MM.1S (cell line): ENCODE data around the gene PAX8.

Experiments used
- DNase-seq: peaks from one replicate; pipeline ENCODE4 v3.0.0-alpha.2; 2015
- H2AFZ ChIP-seq: fragments of 300-600 bp; sonication (generic); 2 replicates; pipeline ENCODE4 v1.6.0; 2016; ENCODE audit warnings: antibody characterized with exemption, low read length
- H3F3A ChIP-seq: fragments of 300-600 bp; sonication (generic); 2 replicates; pipeline ENCODE4 v1.6.1; 2016; ENCODE audit warnings: mild to moderate bottlenecking, antibody characterized with exemption, low read length, moderate library complexity, mixed read lengths; ENCODE audit not compliant: insufficient read depth
- H3K27ac ChIP-seq: fragments of 300-600 bp; sonication (generic); 2 replicates; pipeline ENCODE4 v1.5.1; 2016; ENCODE audit warnings: mild to moderate bottlenecking, low read length
- H3K27me3 ChIP-seq: fragments of 300-600 bp; sonication (generic); replicated peaks from 2 replicates; pipeline ENCODE4 v1.6.0; 2016; ENCODE audit warnings: low read length; ENCODE audit not compliant: insufficient read depth
- H3K36me3 ChIP-seq: fragments of 300-600 bp; sonication (generic); replicated peaks from 2 replicates; pipeline ENCODE4 v1.6.1; 2016; ENCODE audit warnings: mild to moderate bottlenecking, low read length, mixed read lengths; ENCODE audit not compliant: insufficient read depth
- H3K4me1 ChIP-seq: fragments of 300-600 bp; sonication (generic); 2 replicates; pipeline ENCODE4 v1.6.1; 2016; ENCODE audit warnings: low read length, mixed read lengths
- H3K4me2 ChIP-seq: fragments of 300-600 bp; sonication (generic); 2 replicates; pipeline ENCODE4 v1.6.0; 2016; ENCODE audit warnings: low read depth, low read length
- H3K4me3 ChIP-seq: fragments of 300-600 bp; sonication (generic); 2 replicates; pipeline ENCODE4 v1.5.1; 2016; ENCODE audit warnings: low read length, mixed read lengths
- H3K79me2 ChIP-seq: fragments of 300-600 bp; sonication (generic); 2 replicates; pipeline ENCODE4 v1.6.1; 2016; ENCODE audit warnings: mixed run types, low read length, mixed read lengths
- H3K9ac ChIP-seq: fragments of 300-600 bp; sonication (generic); 2 replicates; pipeline ENCODE4 v1.6.1; 2016; ENCODE audit warnings: low read length, mixed read lengths
- H3K9me2 ChIP-seq: fragments of 300-600 bp; sonication (generic); replicated peaks from 2 replicates; pipeline ENCODE4 v1.6.1; 2016; ENCODE audit warnings: mild to moderate bottlenecking, low read length, mixed read lengths; ENCODE audit not compliant: insufficient read depth
- H3K9me3 ChIP-seq: fragments of 300-600 bp; sonication (generic); replicated peaks from 2 replicates; pipeline ENCODE4 v1.6.1; 2016; ENCODE audit warnings: mild to moderate bottlenecking, low read length, mixed read lengths; ENCODE audit not compliant: insufficient read depth
- H4K20me1 ChIP-seq: fragments of 300-600 bp; sonication (generic); 2 replicates; pipeline ENCODE4 v1.6.1; 2016; ENCODE audit warnings: mild to moderate bottlenecking, low read length, moderate library complexity, mixed read lengths; ENCODE audit not compliant: insufficient read depth
- EZH2 ChIP-seq: fragments of 300-600 bp; sonication (generic); optimal IDR thresholded peaks from 2 replicates; pipeline ENCODE3; 2017; ENCODE audit warnings: low read depth, mild to moderate bottlenecking, antibody characterized with exemption, low read length, mixed read lengths
- EZH2phosphoT487 ChIP-seq: fragments of 300-600 bp; sonication (generic); IDR thresholded peaks from 2 replicates; pipeline ENCODE4 v1.6.1; 2018; ENCODE audit warnings: antibody characterized with exemption, low read length
- TF ChIP-seq, protein P1 (sequence below): fragments of 300-600 bp; sonication (generic); IDR thresholded peaks from 2 replicates; pipeline ENCODE4 v1.5.1; 2016; ENCODE audit warnings: antibody characterized with exemption, low read length, mixed read lengths

The PAX8 gene

DNA sequence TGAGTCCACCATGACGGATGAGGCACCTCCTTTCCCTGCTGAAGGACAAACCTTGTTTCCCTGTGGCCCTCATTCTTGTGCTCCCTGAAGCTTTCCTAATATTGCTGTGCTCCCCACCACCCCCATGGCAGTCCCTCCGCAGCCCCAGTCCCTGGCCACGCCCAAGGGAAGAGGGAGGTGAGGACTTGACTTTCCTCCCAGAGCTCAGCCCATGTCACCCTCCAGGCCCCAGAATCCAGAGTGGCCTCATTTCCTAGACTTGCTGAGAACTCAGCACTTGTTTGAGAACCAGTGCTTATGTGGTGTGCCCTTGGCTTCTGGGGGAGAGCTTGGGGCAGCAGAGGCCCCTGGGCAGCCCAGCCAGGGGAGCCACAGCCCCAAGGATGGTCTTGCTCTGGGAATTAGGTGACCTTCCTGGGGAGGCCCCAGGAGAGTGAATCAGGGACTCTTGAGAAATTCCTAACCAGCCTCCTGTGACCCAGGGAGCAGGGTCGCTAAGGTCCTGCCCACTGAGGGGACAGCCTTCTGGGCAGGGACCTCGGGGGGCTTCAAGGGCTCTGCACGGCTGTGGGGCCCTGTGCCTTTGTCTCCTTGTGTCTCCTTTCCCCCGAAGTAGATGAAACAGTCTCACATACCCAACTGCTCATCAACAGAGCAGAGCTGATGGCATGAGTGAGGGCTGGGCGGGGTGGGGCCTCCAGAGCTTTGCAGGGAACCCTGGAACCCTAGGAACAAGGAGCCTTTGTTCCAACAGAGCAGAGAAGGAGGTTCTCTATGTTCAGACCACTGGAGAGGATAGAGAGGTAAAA lies 77.0 kb downstream of the PAX8 start:
- H3F3A ChIP-seq = 0 out of 2 replicates have a peak, but pooled peaks cover 2% of the 10 kb centered on the region
- no peaks in the 10 kb centered on the region for H3K9me2 ChIP-seq
- no peaks in the 10 kb centered on the region for H3K79me2 ChIP-seq
- no peak overlapping the region for H3K9ac ChIP-seq
- no peak overlapping the region for H3K27ac ChIP-seq
- no peak for DNase-seq
- TF ChIP-seq EZH2 (no peak), EZH2phosphoT487 (no peak)
- TF ChIP-seq, protein P1, sequence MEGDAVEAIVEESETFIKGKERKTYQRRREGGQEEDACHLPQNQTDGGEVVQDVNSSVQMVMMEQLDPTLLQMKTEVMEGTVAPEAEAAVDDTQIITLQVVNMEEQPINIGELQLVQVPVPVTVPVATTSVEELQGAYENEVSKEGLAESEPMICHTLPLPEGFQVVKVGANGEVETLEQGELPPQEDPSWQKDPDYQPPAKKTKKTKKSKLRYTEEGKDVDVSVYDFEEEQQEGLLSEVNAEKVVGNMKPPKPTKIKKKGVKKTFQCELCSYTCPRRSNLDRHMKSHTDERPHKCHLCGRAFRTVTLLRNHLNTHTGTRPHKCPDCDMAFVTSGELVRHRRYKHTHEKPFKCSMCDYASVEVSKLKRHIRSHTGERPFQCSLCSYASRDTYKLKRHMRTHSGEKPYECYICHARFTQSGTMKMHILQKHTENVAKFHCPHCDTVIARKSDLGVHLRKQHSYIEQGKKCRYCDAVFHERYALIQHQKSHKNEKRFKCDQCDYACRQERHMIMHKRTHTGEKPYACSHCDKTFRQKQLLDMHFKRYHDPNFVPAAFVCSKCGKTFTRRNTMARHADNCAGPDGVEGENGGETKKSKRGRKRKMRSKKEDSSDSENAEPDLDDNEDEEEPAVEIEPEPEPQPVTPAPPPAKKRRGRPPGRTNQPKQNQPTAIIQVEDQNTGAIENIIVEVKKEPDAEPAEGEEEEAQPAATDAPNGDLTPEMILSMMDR = no peak
- H3K4me3 ChIP-seq = no peak overlapping the region
- no peaks in the 10 kb centered on the region for H3K4me1 ChIP-seq
- H3K36me3 ChIP-seq = no peaks in the 10 kb centered on the region; the same call in 1 of the 2 replicates
- H2AFZ ChIP-seq = no peak overlapping the region
- no peak overlapping the region for H3K4me2 ChIP-seq
- no peaks in the 10 kb centered on the region for H3K27me3 ChIP-seq
- no peaks in the 10 kb centered on the region for H3K9me3 ChIP-seq
- no peaks in the 10 kb centered on the region for H4K20me1 ChIP-seq

DNA sequence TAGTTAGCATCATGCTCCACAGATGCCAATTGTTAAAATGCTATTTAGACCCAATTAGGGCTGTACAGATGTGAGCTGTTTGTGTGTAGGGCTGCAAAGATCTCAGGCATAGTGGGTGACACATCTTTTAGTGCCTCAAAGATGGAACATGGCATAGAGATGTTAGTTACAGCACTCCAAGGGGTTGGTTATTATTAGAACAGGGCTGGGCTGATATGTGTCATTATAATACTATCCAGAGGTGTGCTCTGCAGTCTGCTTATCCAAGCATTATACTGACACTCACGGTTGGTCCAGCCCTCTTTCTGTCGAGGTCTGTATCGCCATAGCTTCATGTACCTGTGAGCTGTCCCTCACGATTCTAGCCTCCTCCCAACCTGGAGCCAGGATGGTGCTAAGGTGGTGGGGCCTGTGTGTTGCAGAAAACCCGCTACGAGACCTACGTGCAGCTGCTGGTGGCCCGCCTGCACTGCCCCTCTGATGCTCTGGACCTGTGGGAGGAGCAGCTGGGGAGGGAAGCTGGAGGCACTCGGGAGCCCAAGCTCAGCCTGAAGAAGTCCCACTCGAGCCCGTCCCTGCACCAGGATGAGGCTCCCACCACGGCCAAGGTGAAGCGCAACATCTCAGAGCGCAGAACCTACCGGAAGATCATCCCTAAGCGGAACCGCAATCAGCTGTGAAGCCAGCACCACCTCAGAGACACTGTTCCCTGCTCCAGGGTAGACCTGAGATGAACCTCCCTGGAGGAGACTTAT lies 77.8 kb downstream of the PAX8 start:
- H2AFZ ChIP-seq = no peak overlapping the region
- no peak overlapping the region for H3K9ac ChIP-seq
- no peaks in the 10 kb centered on the region for H3K9me3 ChIP-seq
- no peak overlapping the region for H3K27ac ChIP-seq
- no peaks in the 10 kb centered on the region for H3K9me2 ChIP-seq
- no peaks in the 10 kb centered on the region for H3K79me2 ChIP-seq
- H3K4me2 ChIP-seq = no peak overlapping the region
- 0 out of 2 replicates have a peak, but pooled peaks cover 2% of the 10 kb centered on the region for H3F3A ChIP-seq
- no peaks in the 10 kb centered on the region; the same call in 1 of the 2 replicates for H3K36me3 ChIP-seq
- H3K27me3 ChIP-seq = no peaks in the 10 kb centered on the region
- no peak overlapping the region for H3K4me3 ChIP-seq
- TF ChIP-seq, protein P1 = no peak
- no peak for TF ChIP-seq EZH2phosphoT487
- TF ChIP-seq EZH2 = no peak
- no peaks in the 10 kb centered on the region for H4K20me1 ChIP-seq
- DNase-seq = no peak
- H3K4me1 ChIP-seq = no peaks in the 10 kb centered on the region

DNA sequence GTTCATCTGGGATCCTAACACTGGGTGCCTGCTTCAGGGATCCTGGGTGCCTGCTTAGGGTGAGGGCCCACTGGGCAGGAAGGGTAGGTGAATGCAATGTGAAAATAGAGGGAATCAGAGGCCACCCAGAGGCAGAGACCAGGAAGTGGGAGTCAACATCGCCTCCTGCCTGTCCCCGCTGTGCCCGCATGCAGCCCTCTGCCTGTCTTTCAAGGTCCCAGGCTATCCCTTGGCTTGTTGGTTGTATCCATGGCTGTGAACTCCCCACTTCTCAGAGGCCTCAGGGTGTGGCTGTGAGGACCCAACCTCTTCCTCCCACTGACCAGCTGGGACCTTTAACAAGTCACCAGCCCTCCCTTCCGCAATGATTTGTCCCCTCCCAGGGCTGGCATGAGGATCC lies 78.5 kb downstream of the PAX8 start:
- TF ChIP-seq EZH2 (no peak), EZH2phosphoT487 (no peak)
- TF ChIP-seq, protein P1 = no peak
- H3K4me2 ChIP-seq = no peak overlapping the region
- no peaks in the 10 kb centered on the region for H3K9me2 ChIP-seq
- H3K27me3 ChIP-seq = no peaks in the 10 kb centered on the region
- no peak overlapping the region for H3K9ac ChIP-seq
- H3K4me1 ChIP-seq = no peaks in the 10 kb centered on the region
- H3K36me3 ChIP-seq = no peaks in the 10 kb centered on the region; the same call in 1 of the 2 replicates
- H3K9me3 ChIP-seq = no peaks in the 10 kb centered on the region
- DNase-seq = no peak
- no peak overlapping the region for H3K4me3 ChIP-seq
- no peaks in the 10 kb centered on the region for H4K20me1 ChIP-seq
- H3K27ac ChIP-seq = no peak overlapping the region
- no peak overlapping the region for H2AFZ ChIP-seq
- no peaks in the 10 kb centered on the region for H3K79me2 ChIP-seq
- 0 out of 2 replicates have a peak, but pooled peaks cover 2% of the 10 kb centered on the region for H3F3A ChIP-seq
